ENCODE data around the gene DDIT4. TPM values are rescaled to one million over a fixed set of nuclear protein-coding genes. Genes with fewer than 3 reads are reported as not detected.

The DDIT4 gene
- polyA plus RNA-seq, 1 donor from 2014 or later: 29.9 TPM

GRCh38 chr10:72226418-72227027, 47.2 kb upstream of the DDIT4 start:
- peaks cover 5% of the 10 kb centered on the region for H3K36me3 ChIP-seq (ENCODE audit: insufficient read depth, low read length)
- no peak overlapping the region for H3K9ac ChIP-seq (ENCODE audit: low read length)
- H3K9me3 ChIP-seq (ENCODE audit: low read length): no peaks in the 10 kb centered on the region
- H3F3A ChIP-seq (ENCODE audit: insufficient read depth, low read length, poor library complexity, severe bottlenecking): no peaks in the 10 kb centered on the region
- no peaks in the 10 kb centered on the region for H3K27me3 ChIP-seq (ENCODE audit: insufficient read depth, low read depth, low read length)
- H3K79me2 ChIP-seq (replicated peaks; ENCODE audit: insufficient read depth, low read length): no peaks in the 10 kb centered on the region
- H3K9me2 ChIP-seq (ENCODE audit: insufficient read depth, low read length): no peaks in the 10 kb centered on the region
- H3K27ac ChIP-seq (ENCODE audit: low read length): no peak overlapping the region
- H3K4me2 ChIP-seq (ENCODE audit: low read length): no peak overlapping the region
- H2AFZ ChIP-seq (ENCODE audit: low read depth, low read length): no peak overlapping the region
- no peak overlapping the region for H3K4me3 ChIP-seq (ENCODE audit: low read length)
- H4K20me1 ChIP-seq (ENCODE audit: insufficient read depth): no peaks in the 10 kb centered on the region
- TF ChIP-seq REST (IDR thresholded peaks at IDR 0.05; ENCODE audit: borderline replicate concordance): no peak
- TF ChIP-seq MXI1 (conservative IDR thresholded peaks at IDR 0.05; ENCODE audit: poor library complexity, severe bottlenecking): no peak
- no peak for TF ChIP-seq EP300 (conservative IDR thresholded peaks at IDR 0.05; ENCODE audit: poor library complexity, severe bottlenecking)
- no peak for TF ChIP-seq POLR2AphosphoS5 (IDR thresholded peaks at IDR 0.05)
- TF ChIP-seq EZH2 (IDR thresholded peaks at IDR 0.05; ENCODE audit: borderline replicate concordance, insufficient read depth, low read length, poor library complexity, severe bottlenecking): no peak
- no peak for TF ChIP-seq SMC3 (conservative IDR thresholded peaks at IDR 0.05; ENCODE audit: poor library complexity)

GRCh38 chr10:72227826-72228225, 45.9 kb upstream of the DDIT4 start:
- Histone ChIP-seq H3K79me2 (replicated peaks; ENCODE audit: insufficient read depth, low read length) (no peaks in the 10 kb centered on the region), H3K27ac (ENCODE audit: low read length) (no peak overlapping the region), H2AFZ (ENCODE audit: low read depth, low read length) (no peak overlapping the region), H3K9ac (ENCODE audit: low read length) (no peak overlapping the region), H3K4me3 (ENCODE audit: low read length) (no peak overlapping the region), H3K9me3 (ENCODE audit: low read length) (no peaks in the 10 kb centered on the region), H3K27me3 (ENCODE audit: insufficient read depth, low read depth, low read length) (no peaks in the 10 kb centered on the region), H3K36me3 (ENCODE audit: insufficient read depth, low read length) (peaks cover 5% of the 10 kb centered on the region), H4K20me1 (ENCODE audit: insufficient read depth) (no peaks in the 10 kb centered on the region), H3F3A (ENCODE audit: insufficient read depth, low read length, poor library complexity, severe bottlenecking) (no peaks in the 10 kb centered on the region), H3K4me2 (ENCODE audit: low read length) (no peak overlapping the region), H3K9me2 (ENCODE audit: insufficient read depth, low read length) (no peaks in the 10 kb centered on the region)
- TF ChIP-seq SMC3 (conservative IDR thresholded peaks at IDR 0.05; ENCODE audit: poor library complexity) (no peak), TAF1 (IDR thresholded peaks at IDR 0.05; ENCODE audit: low read depth) (no peak), EP300 (conservative IDR thresholded peaks at IDR 0.05; ENCODE audit: poor library complexity, severe bottlenecking) (no peak), EZH2 (IDR thresholded peaks at IDR 0.05; ENCODE audit: borderline replicate concordance, insufficient read depth, low read length, poor library complexity, severe bottlenecking) (no peak), MXI1 (conservative IDR thresholded peaks at IDR 0.05; ENCODE audit: poor library complexity, severe bottlenecking) (no peak), REST (IDR thresholded peaks at IDR 0.05; ENCODE audit: borderline replicate concordance) (no peak), RAD21 (conservative IDR thresholded peaks at IDR 0.05) (no peak), CTCF (IDR thresholded peaks at IDR 0.05; ENCODE audit: poor library complexity, severe bottlenecking) (no peak), POLR2AphosphoS5 (IDR thresholded peaks at IDR 0.05) (no peak)

All from neural cell (in vitro differentiated cells).